ENCODE results near the gene PCNX2.

PCNX2 gene

GRCh38 chr1:233316473-233316872 is 20.9 kb upstream of the PCNX2 start:
- TF ChIP-seq TOX (CRISPR knock-in tag; IDR thresholded peaks at IDR 0.05; ENCODE audit: borderline replicate concordance) (no peak), TCF4 (CRISPR knock-in tag; IDR thresholded peaks at IDR 0.05; ENCODE audit: borderline replicate concordance) (no peak), OSR1 (CRISPR knock-in tag; IDR thresholded peaks at IDR 0.05) (no peak), GLIS3 (CRISPR knock-in tag; IDR thresholded peaks at IDR 0.05) (no peak), PATZ1 (CRISPR knock-in tag; IDR thresholded peaks at IDR 0.05; ENCODE audit: borderline replicate concordance) (no peak), POU6F1 (CRISPR knock-in tag; IDR thresholded peaks at IDR 0.05; ENCODE audit: borderline replicate concordance, low read depth) (no peak), ISL1 (CRISPR knock-in tag; IDR thresholded peaks at IDR 0.05) (no peak), ZNF8 (CRISPR knock-in tag; IDR thresholded peaks at IDR 0.05) (no peak), CSRNP3 (CRISPR knock-in tag; IDR thresholded peaks at IDR 0.05) (no peak), ZFP30 (CRISPR knock-in tag; IDR thresholded peaks at IDR 0.05) (no peak), TSHZ2 (CRISPR knock-in tag; IDR thresholded peaks at IDR 0.05) (no peak), SNAI2 (CRISPR knock-in tag; IDR thresholded peaks at IDR 0.05) (no peak), CSDC2 (CRISPR knock-in tag; IDR thresholded peaks at IDR 0.05) (no peak), CREB5 (CRISPR knock-in tag; IDR thresholded peaks at IDR 0.05; ENCODE audit: low read depth) (no peak), ZNF565 (CRISPR knock-in tag; conservative IDR thresholded peaks at IDR 0.05; ENCODE audit: low read depth) (no peak), RARB (CRISPR knock-in tag; IDR thresholded peaks at IDR 0.05) (no peak), ZNF70 (CRISPR knock-in tag; IDR thresholded peaks at IDR 0.05) (no peak)
- ATAC-seq, result no peak

- TF ChIP-seq CSDC2 (CRISPR knock-in tag; IDR thresholded peaks at IDR 0.05) (no peak), ZNF565 (CRISPR knock-in tag; conservative IDR thresholded peaks at IDR 0.05; ENCODE audit: low read depth) (no peak), ZC3H10 (CRISPR knock-in tag; IDR thresholded peaks at IDR 0.05) (no peak), PPARA (CRISPR knock-in tag; IDR thresholded peaks at IDR 0.05; ENCODE audit: borderline replicate concordance) (no peak), ZFP3 (CRISPR knock-in tag; IDR thresholded peaks at IDR 0.05) (no peak), ZNF70 (CRISPR knock-in tag; IDR thresholded peaks at IDR 0.05) (no peak), ESRRG (CRISPR knock-in tag; IDR thresholded peaks at IDR 0.05) (no peak), TOX (CRISPR knock-in tag; IDR thresholded peaks at IDR 0.05; ENCODE audit: borderline replicate concordance) (no peak), ZFP30 (CRISPR knock-in tag; IDR thresholded peaks at IDR 0.05) (no peak), RARB (CRISPR knock-in tag; IDR thresholded peaks at IDR 0.05) (no peak), POU6F1 (CRISPR knock-in tag; IDR thresholded peaks at IDR 0.05; ENCODE audit: borderline replicate concordance, low read depth) (no peak)
- no peak for ATAC-seq
Observed at GRCh38 chr1:233315718-233316301, 20.3 kb upstream of the PCNX2 start.
